WTC11 (cell line): ENCODE data around the gene PRR19. TPM values are rescaled to one million over a fixed set of nuclear protein-coding genes. Genes with fewer than 3 reads are reported as not detected.

Experiments used
- ATAC-seq: fragments of 200-7000 bp; cut with Tn5 transposase; 2 replicates; pipeline ENCODE4 v1.10.0; 2021; ENCODE audit warnings: mild to moderate bottlenecking, moderate library complexity
- CTCF ChIA-PET: fragments of 300-600 bp; sonication (Branson Sonifier 250); formaldehyde crosslinking; loops from one replicate; lab custom pipeline; 2021; ENCODE audit warnings: antibody characterized with exemption; lab: Charles Lee
- POLR2A ChIA-PET: fragments of 350-600 bp; sonication (Branson Sonifier 250); formaldehyde crosslinking; loops from one replicate; lab custom pipeline; 2021; ENCODE audit warnings: antibody characterized with exemption; lab: Charles Lee
- DNase-seq: peaks from one replicate; pipeline ENCODE4 v3.0.0; 2021; ENCODE audit warnings: low spot score
- H3K27ac Mint-ChIP-seq: 2 replicates; pipeline ENCODE4 v1.8.0; 2021; ENCODE audit warnings: mixed read lengths
- H3K27me3 Mint-ChIP-seq: 2 replicates; pipeline ENCODE4 v1.8.0; 2021; ENCODE audit warnings: low read depth, mild to moderate bottlenecking, moderate library complexity, mixed read lengths
- H3K36me3 Mint-ChIP-seq: 2 replicates; pipeline ENCODE4 v1.8.0; 2021; ENCODE audit warnings: mixed read lengths
- H3K4me1 Mint-ChIP-seq: 2 replicates; pipeline ENCODE4 v1.8.0; 2022; ENCODE audit warnings: mixed read lengths
- H3K4me3 Mint-ChIP-seq: 2 replicates; pipeline ENCODE4 v1.8.0; 2021; ENCODE audit warnings: mild to moderate bottlenecking, moderate library complexity, mixed read lengths
- H3K9me3 Mint-ChIP-seq: 2 replicates; pipeline ENCODE4 v1.8.0; 2021; ENCODE audit warnings: mixed read lengths
- CBFB ChIP-seq: sonication (generic); formaldehyde crosslinking; IDR thresholded peaks from 2 replicates; pipeline ENCODE4 v1.8.1; 2022; ENCODE audit warnings: mild to moderate bottlenecking, low read depth, missing genetic modification reagents
- ELF4 ChIP-seq: sonication (generic); formaldehyde crosslinking; IDR thresholded peaks from 2 replicates; pipeline ENCODE4 v1.8.1; 2022; ENCODE audit warnings: low read depth, mild to moderate bottlenecking, moderate library complexity, missing genetic modification reagents
- EMX1 ChIP-seq: fragments of 250-450 bp; sonication (Bioruptor Pico); IDR thresholded peaks from 2 replicates; pipeline ENCODE4 v1.8.0; 2021; ENCODE audit warnings: mild to moderate bottlenecking
- ETV6 ChIP-seq: sonication (generic); formaldehyde crosslinking; IDR thresholded peaks from 2 replicates; pipeline ENCODE4 v1.8.1; 2022; ENCODE audit warnings: mild to moderate bottlenecking, missing genetic modification reagents
- FOXK1 ChIP-seq: sonication (generic); formaldehyde crosslinking; IDR thresholded peaks from 2 replicates; pipeline ENCODE4 v1.8.0; 2022; ENCODE audit warnings: mild to moderate bottlenecking, moderate library complexity, missing genetic modification reagents
- FOXP1 ChIP-seq: sonication (generic); formaldehyde crosslinking; IDR thresholded peaks from 2 replicates; pipeline ENCODE4 v1.8.0; 2022; ENCODE audit warnings: missing genetic modification reagents, mild to moderate bottlenecking, moderate library complexity, borderline replicate concordance
- GABPB1 ChIP-seq: sonication (generic); formaldehyde crosslinking; IDR thresholded peaks from 2 replicates; pipeline ENCODE4 v1.8.1; 2023; ENCODE audit warnings: mild to moderate bottlenecking, missing genetic modification reagents
- HMGA2 ChIP-seq: fragments of 250-450 bp; sonication (Bioruptor Pico); IDR thresholded peaks from 2 replicates; pipeline ENCODE4 v1.4.0; 2021; ENCODE audit warnings: mild to moderate bottlenecking, moderate library complexity
- IRF2 ChIP-seq: sonication (generic); formaldehyde crosslinking; IDR thresholded peaks from 2 replicates; pipeline ENCODE4 v1.8.0; 2022; ENCODE audit warnings: low read depth, missing genetic modification reagents, borderline replicate concordance
- JAZF1 ChIP-seq: fragments of 250-450 bp; sonication (Bioruptor Pico); IDR thresholded peaks from 2 replicates; pipeline ENCODE4 v1.9.0; 2021; ENCODE audit warnings: moderate library complexity, mild to moderate bottlenecking, inconsistent platforms
- NFE2L1 ChIP-seq: sonication (generic); formaldehyde crosslinking; IDR thresholded peaks from 2 replicates; pipeline ENCODE4 v1.8.1; 2023; ENCODE audit warnings: missing genetic modification reagents
- NFYB ChIP-seq: sonication (generic); formaldehyde crosslinking; conservative IDR thresholded peaks from 2 replicates; pipeline ENCODE4 v1.8.0; 2022; ENCODE audit warnings: low read depth, missing genetic modification reagents
- NR1H2 ChIP-seq: sonication (generic); formaldehyde crosslinking; IDR thresholded peaks from 2 replicates; pipeline ENCODE4 v1.9.0; 2021; ENCODE audit warnings: mild to moderate bottlenecking, moderate library complexity, missing genetic modification reagents
- SP1 ChIP-seq: sonication (generic); formaldehyde crosslinking; conservative IDR thresholded peaks from 2 replicates; pipeline ENCODE4 v1.8.1; 2022; ENCODE audit warnings: missing genetic modification reagents
- ZNF219 ChIP-seq: sonication (generic); formaldehyde crosslinking; IDR thresholded peaks from 2 replicates; pipeline ENCODE4 v1.8.0; 2023; ENCODE audit warnings: missing genetic modification reagents, mild to moderate bottlenecking, borderline replicate concordance
- ZNF232 ChIP-seq: sonication (generic); formaldehyde crosslinking; IDR thresholded peaks from 2 replicates; pipeline ENCODE4 v1.8.0; 2022; ENCODE audit warnings: mild to moderate bottlenecking, missing genetic modification reagents
- ZNF416 ChIP-seq: fragments of 250-450 bp; sonication (Bioruptor Pico); IDR thresholded peaks from 2 replicates; pipeline ENCODE4 v1.9.0; 2021; ENCODE audit warnings: mild to moderate bottlenecking, inconsistent platforms
- total RNA-seq: library from RNA; stranded (reverse); gene quantifications from 3 replicates; pipeline ENCODE4 v1.2.3, GENCODE V29; 2021
- TF ChIP-seq, protein P1 (sequence below): sonication (generic); formaldehyde crosslinking; IDR thresholded peaks from 2 replicates; pipeline ENCODE4 v1.8.0; 2022; ENCODE audit warnings: mild to moderate bottlenecking, missing genetic modification reagents
- TF ChIP-seq, protein P2 (sequence below): sonication (generic); formaldehyde crosslinking; IDR thresholded peaks from 2 replicates; pipeline ENCODE4 v1.8.1; 2023; ENCODE audit warnings: mild to moderate bottlenecking, missing genetic modification reagents, moderate library complexity
- TF ChIP-seq, protein P3 (sequence below): sonication (generic); formaldehyde crosslinking; IDR thresholded peaks from 2 replicates; pipeline ENCODE4 v1.8.0; 2022; ENCODE audit warnings: missing genetic modification reagents
- TF ChIP-seq, protein P4 (sequence below): sonication (generic); formaldehyde crosslinking; IDR thresholded peaks from 2 replicates; pipeline ENCODE4 v1.8.1; 2023; ENCODE audit warnings: mild to moderate bottlenecking, missing genetic modification reagents
- TF ChIP-seq, protein P5 (sequence below): sonication (generic); formaldehyde crosslinking; IDR thresholded peaks from 2 replicates; pipeline ENCODE4 v1.8.0; 2022; ENCODE audit warnings: mild to moderate bottlenecking, missing genetic modification reagents
- TF ChIP-seq, protein P6 (sequence below): sonication (generic); formaldehyde crosslinking; IDR thresholded peaks from 2 replicates; pipeline ENCODE4 v1.8.0; 2022; ENCODE audit warnings: mild to moderate bottlenecking, missing genetic modification reagents
- TF ChIP-seq, protein P7 (sequence below): sonication (generic); formaldehyde crosslinking; IDR thresholded peaks from 2 replicates; pipeline ENCODE4 v1.8.0; 2023; ENCODE audit warnings: missing genetic modification reagents
- TF ChIP-seq, protein P8 (sequence below): sonication (generic); formaldehyde crosslinking; IDR thresholded peaks from 2 replicates; pipeline ENCODE4 v1.8.1; 2023; ENCODE audit warnings: mild to moderate bottlenecking, missing genetic modification reagents, moderate library complexity

The PRR19 gene
- total RNA-seq, 1 experiment from 2014 or later, result 3.7 TPM

DNA sequence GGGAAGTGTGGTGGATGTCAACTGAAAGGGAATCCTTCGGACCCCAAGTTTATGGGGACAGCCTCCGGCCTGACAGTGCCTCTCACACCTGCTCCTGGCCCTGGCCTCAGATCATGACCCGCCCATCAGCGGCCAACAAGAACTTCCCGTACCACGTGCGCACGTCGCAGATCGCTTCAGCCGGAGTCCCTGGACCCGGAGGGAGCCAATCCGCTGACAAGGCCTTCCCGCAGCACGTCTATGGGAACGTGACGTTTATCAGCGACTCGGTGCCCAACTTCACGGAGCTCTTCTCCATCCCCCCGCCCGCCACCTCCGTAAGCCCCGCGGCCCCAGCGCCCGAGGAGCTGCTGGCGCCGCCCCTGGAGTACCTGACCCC lies 21.5 kb downstream of the PRR19 start:
- H3K4me1 Mint-ChIP-seq, result peaks cover 13% of the 10 kb centered on the region
- H3K27ac Mint-ChIP-seq, result no peak overlapping the region; the same call in 1 of the 2 replicates
- peak; percentile 3 for ATAC-seq
- CTCF ChIA-PET, result interaction anchor here (0.6 to 2.6 kb wide), 13 partner anchors 9 to 392 kb away, joined by 3 to 13 read pairs (median 5); partner anchors contain the start of genes GSK3A and TMEM145
- peaks cover 44% of the 10 kb centered on the region for H3K27me3 Mint-ChIP-seq
- H3K9me3 Mint-ChIP-seq, result no peaks in the 10 kb centered on the region
- POLR2A ChIA-PET, result no interaction called here
- TF ChIP-seq SP1 (peak; percentile 57; the same call in 1 of the 2 replicates), IRF2 (no peak), FOXK1 (peak; percentile 89), GABPB1 (no peak), ZNF232 (CRISPR knock-in tag) (0 out of 2 replicates have a peak, but pooled peaks have one; percentile 29), CBFB (no peak), HMGA2 (CRISPR knock-in tag) (no peak), NFE2L1 (CRISPR knock-in tag) (peak; percentile 71; the same call in 1 of the 2 replicates), EMX1 (CRISPR knock-in tag) (no peak), FOXP1 (0 out of 2 replicates have a peak, but pooled peaks have one; percentile 42), ETV6 (CRISPR knock-in tag) (peak; percentile 64; the same call in 1 of the 2 replicates), ZNF416 (CRISPR knock-in tag) (no peak), NR1H2 (CRISPR knock-in tag) (no peak), ZNF219 (CRISPR knock-in tag) (no peak), NFYB (CRISPR knock-in tag) (peak; percentile 58), ELF4 (CRISPR knock-in tag) (no peak), JAZF1 (CRISPR knock-in tag) (no peak)
- TF ChIP-seq, protein P1, sequence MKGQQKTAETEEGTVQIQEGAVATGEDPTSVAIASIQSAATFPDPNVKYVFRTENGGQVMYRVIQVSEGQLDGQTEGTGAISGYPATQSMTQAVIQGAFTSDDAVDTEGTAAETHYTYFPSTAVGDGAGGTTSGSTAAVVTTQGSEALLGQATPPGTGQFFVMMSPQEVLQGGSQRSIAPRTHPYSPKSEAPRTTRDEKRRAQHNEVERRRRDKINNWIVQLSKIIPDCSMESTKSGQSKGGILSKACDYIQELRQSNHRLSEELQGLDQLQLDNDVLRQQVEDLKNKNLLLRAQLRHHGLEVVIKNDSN (CRISPR knock-in tag), result peak; percentile 89
- TF ChIP-seq, protein P2, sequence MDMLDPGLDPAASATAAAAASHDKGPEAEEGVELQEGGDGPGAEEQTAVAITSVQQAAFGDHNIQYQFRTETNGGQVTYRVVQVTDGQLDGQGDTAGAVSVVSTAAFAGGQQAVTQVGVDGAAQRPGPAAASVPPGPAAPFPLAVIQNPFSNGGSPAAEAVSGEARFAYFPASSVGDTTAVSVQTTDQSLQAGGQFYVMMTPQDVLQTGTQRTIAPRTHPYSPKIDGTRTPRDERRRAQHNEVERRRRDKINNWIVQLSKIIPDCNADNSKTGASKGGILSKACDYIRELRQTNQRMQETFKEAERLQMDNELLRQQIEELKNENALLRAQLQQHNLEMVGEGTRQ (CRISPR knock-in tag), result peak; percentile 88
- TF ChIP-seq, protein P3, sequence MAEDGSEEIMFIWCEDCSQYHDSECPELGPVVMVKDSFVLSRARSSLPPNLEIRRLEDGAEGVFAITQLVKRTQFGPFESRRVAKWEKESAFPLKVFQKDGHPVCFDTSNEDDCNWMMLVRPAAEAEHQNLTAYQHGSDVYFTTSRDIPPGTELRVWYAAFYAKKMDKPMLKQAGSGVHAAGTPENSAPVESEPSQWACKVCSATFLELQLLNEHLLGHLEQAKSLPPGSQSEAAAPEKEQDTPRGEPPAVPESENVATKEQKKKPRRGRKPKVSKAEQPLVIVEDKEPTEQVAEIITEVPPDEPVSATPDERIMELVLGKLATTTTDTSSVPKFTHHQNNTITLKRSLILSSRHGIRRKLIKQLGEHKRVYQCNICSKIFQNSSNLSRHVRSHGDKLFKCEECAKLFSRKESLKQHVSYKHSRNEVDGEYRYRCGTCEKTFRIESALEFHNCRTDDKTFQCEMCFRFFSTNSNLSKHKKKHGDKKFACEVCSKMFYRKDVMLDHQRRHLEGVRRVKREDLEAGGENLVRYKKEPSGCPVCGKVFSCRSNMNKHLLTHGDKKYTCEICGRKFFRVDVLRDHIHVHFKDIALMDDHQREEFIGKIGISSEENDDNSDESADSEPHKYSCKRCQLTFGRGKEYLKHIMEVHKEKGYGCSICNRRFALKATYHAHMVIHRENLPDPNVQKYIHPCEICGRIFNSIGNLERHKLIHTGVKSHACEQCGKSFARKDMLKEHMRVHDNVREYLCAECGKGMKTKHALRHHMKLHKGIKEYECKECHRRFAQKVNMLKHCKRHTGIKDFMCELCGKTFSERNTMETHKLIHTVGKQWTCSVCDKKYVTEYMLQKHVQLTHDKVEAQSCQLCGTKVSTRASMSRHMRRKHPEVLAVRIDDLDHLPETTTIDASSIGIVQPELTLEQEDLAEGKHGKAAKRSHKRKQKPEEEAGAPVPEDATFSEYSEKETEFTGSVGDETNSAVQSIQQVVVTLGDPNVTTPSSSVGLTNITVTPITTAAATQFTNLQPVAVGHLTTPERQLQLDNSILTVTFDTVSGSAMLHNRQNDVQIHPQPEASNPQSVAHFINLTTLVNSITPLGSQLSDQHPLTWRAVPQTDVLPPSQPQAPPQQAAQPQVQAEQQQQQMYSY (CRISPR knock-in tag), result peak; percentile 18; the same call in 1 of the 2 replicates
- TF ChIP-seq, protein P4, sequence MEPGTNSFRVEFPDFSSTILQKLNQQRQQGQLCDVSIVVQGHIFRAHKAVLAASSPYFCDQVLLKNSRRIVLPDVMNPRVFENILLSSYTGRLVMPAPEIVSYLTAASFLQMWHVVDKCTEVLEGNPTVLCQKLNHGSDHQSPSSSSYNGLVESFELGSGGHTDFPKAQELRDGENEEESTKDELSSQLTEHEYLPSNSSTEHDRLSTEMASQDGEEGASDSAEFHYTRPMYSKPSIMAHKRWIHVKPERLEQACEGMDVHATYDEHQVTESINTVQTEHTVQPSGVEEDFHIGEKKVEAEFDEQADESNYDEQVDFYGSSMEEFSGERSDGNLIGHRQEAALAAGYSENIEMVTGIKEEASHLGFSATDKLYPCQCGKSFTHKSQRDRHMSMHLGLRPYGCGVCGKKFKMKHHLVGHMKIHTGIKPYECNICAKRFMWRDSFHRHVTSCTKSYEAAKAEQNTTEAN (CRISPR knock-in tag), result 0 out of 2 replicates have a peak, but pooled peaks have one; percentile 42
- TF ChIP-seq, protein P5, sequence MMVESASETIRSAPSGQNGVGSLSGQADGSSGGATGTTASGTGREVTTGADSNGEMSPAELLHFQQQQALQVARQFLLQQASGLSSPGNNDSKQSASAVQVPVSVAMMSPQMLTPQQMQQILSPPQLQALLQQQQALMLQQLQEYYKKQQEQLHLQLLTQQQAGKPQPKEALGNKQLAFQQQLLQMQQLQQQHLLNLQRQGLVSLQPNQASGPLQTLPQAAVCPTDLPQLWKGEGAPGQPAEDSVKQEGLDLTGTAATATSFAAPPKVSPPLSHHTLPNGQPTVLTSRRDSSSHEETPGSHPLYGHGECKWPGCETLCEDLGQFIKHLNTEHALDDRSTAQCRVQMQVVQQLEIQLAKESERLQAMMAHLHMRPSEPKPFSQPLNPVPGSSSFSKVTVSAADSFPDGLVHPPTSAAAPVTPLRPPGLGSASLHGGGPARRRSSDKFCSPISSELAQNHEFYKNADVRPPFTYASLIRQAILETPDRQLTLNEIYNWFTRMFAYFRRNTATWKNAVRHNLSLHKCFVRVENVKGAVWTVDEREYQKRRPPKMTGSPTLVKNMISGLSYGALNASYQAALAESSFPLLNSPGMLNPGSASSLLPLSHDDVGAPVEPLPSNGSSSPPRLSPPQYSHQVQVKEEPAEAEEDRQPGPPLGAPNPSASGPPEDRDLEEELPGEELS (CRISPR knock-in tag), result peak; percentile 87; the same call in 1 of the 2 replicates
- TF ChIP-seq, protein P6, sequence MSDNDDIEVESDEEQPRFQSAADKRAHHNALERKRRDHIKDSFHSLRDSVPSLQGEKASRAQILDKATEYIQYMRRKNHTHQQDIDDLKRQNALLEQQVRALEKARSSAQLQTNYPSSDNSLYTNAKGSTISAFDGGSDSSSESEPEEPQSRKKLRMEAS (CRISPR knock-in tag), result peak; percentile 96
- TF ChIP-seq, protein P7, sequence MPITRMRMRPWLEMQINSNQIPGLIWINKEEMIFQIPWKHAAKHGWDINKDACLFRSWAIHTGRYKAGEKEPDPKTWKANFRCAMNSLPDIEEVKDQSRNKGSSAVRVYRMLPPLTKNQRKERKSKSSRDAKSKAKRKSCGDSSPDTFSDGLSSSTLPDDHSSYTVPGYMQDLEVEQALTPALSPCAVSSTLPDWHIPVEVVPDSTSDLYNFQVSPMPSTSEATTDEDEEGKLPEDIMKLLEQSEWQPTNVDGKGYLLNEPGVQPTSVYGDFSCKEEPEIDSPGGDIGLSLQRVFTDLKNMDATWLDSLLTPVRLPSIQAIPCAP, result 0 out of 2 replicates have a peak, but pooled peaks have one; percentile 33
- TF ChIP-seq, protein P8, sequence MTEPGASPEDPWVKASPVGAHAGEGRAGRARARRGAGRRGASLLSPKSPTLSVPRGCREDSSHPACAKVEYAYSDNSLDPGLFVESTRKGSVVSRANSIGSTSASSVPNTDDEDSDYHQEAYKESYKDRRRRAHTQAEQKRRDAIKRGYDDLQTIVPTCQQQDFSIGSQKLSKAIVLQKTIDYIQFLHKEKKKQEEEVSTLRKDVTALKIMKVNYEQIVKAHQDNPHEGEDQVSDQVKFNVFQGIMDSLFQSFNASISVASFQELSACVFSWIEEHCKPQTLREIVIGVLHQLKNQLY, result no peak
- peak overlapping the region; percentile 74 for H3K4me3 Mint-ChIP-seq
- H3K36me3 Mint-ChIP-seq, result no peaks in the 10 kb centered on the region
- peak; percentile 76 for DNase-seq
